Ascending aorta (tissue), 2 donors: ENCODE results near the gene AFF3. TPM values are rescaled to one million over a fixed set of nuclear protein-coding genes. Genes with fewer than 3 reads are reported as not detected.

Experiments
- DNase-seq, 2 donors: peaks; one replicate each; pipeline ENCODE4 v3.0.0-alpha.2; 2019; ENCODE audit warnings: low spot score in 2 of 2
- H3K27ac ChIP-seq, 2 donors: fragments of 200-600 bp; sonication (generic); one replicate each; pipeline ENCODE4 v1.5.1; 2016 to 2017; ENCODE audit warnings: mild to moderate bottlenecking in 1 of 2
- H3K27me3 ChIP-seq: fragments of 200-600 bp; sonication (generic); one replicate; pipeline ENCODE4 v1.5.1; 2017
- H3K36me3 ChIP-seq, 2 donors: fragments of 200-600 bp; sonication (generic); one replicate each; pipeline ENCODE4 v1.5.1; 2016
- H3K4me1 ChIP-seq, 2 donors: fragments of 200-600 bp; sonication (generic); one replicate each; pipeline ENCODE4 v1.5.1; 2016 to 2017; ENCODE audit warnings: mild to moderate bottlenecking in 1 of 2
- H3K4me3 ChIP-seq, 2 donors: fragments of 200-600 bp; sonication (generic); one replicate each; pipeline ENCODE4 v1.5.1; 2016 to 2017; ENCODE audit warnings: mild to moderate bottlenecking in 1 of 2
- H3K9me3 ChIP-seq, 2 donors: fragments of 200-600 bp; sonication (generic); one replicate each; pipeline ENCODE4 v1.5.1; 2016
- intact Hi-C: fragments of 100-400 bp; cut with DNase I; formaldehyde crosslinking; loops from one replicate; pipeline ENCODE4 v1.15.1; 2023
- total RNA-seq: library from RNA; depleted of rRNA; stranded (reverse); fragments of >200 nt; gene quantifications from one replicate; pipeline ENCODE4 v1.1.0, GENCODE V29; 2016
- TF ChIP-seq, protein P1 (sequence below), 3 experiments: fragments of 200-600 bp in 2 of 3; fragments of 450-650 bp in 1 of 3; sonication (generic) in 2 of 3; IDR thresholded peaks; one replicate each; pipeline ENCODE4 v1.5.1; 2016 to 2019; ENCODE audit warnings: antibody characterized with exemption in 3 of 3, mild to moderate bottlenecking in 1 of 3, moderate library complexity in 1 of 3

The AFF3 gene
- total RNA-seq, 1 donor from 2014 or later = 7.1 TPM

DNA sequence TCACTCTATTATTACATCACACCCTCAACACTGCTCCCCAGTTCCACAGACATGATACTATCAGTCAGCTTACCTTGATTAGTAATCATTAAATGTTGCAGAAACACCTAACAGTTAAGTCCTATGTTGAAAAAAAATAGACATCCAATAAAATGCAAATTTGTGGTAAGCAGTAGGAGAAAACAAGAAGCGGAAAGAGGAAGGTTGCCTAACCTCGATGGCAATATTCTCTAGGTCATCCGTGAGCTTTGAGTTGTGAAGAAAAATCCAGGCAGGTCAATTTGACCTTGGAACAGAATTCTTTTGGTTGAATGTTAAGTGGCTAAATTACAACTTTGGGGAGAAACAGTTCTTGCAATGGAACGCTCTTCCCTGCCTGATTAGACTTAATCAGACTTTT lies 264.4 kb downstream of the AFF3 start:
- no peaks in the 10 kb centered on the region for H3K36me3 ChIP-seq
- no peaks in the 10 kb centered on the region for H3K27me3 ChIP-seq
- H3K27ac ChIP-seq = no peak overlapping the region
- H3K4me3 ChIP-seq = no peak overlapping the region
- H3K4me1 ChIP-seq = peaks cover 0 to 9% of the 10 kb centered on the region in 2 donors
- no peaks in the 10 kb centered on the region for H3K9me3 ChIP-seq
- DNase-seq = no peak
- TF ChIP-seq, protein P1, sequence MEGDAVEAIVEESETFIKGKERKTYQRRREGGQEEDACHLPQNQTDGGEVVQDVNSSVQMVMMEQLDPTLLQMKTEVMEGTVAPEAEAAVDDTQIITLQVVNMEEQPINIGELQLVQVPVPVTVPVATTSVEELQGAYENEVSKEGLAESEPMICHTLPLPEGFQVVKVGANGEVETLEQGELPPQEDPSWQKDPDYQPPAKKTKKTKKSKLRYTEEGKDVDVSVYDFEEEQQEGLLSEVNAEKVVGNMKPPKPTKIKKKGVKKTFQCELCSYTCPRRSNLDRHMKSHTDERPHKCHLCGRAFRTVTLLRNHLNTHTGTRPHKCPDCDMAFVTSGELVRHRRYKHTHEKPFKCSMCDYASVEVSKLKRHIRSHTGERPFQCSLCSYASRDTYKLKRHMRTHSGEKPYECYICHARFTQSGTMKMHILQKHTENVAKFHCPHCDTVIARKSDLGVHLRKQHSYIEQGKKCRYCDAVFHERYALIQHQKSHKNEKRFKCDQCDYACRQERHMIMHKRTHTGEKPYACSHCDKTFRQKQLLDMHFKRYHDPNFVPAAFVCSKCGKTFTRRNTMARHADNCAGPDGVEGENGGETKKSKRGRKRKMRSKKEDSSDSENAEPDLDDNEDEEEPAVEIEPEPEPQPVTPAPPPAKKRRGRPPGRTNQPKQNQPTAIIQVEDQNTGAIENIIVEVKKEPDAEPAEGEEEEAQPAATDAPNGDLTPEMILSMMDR (IDR thresholded peaks at IDR 0.05) = no peak
- intact Hi-C loops = no loop called here

DNA sequence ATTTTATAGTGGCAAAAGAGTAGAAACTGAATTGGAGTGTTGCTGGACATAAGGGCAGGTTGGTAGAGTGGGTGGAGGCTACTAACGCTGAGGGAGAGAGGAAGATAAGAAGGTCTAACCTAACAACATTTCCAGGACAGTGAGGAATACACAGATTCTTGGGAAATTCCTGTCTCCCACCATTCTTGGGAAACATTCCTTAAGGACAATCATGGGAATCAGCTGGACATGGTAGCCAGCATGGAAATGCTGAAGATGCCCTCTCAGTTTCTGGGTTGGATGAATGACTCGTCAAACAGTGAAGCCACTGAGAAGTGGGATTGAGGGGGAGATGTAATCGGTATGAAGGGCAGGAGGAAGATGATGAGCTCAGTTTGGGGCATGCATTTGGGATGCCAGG lies 265.4 kb downstream of the AFF3 start:
- no peak overlapping the region for H3K27ac ChIP-seq
- no peak overlapping the region for H3K4me3 ChIP-seq
- DNase-seq = no peak
- peaks cover 0 to 9% of the 10 kb centered on the region in 2 donors for H3K4me1 ChIP-seq
- intact Hi-C loops = no loop called here
- H3K9me3 ChIP-seq = no peaks in the 10 kb centered on the region
- no peaks in the 10 kb centered on the region for H3K27me3 ChIP-seq
- TF ChIP-seq, protein P1 (IDR thresholded peaks at IDR 0.05) = no peak
- no peaks in the 10 kb centered on the region for H3K36me3 ChIP-seq

DNA sequence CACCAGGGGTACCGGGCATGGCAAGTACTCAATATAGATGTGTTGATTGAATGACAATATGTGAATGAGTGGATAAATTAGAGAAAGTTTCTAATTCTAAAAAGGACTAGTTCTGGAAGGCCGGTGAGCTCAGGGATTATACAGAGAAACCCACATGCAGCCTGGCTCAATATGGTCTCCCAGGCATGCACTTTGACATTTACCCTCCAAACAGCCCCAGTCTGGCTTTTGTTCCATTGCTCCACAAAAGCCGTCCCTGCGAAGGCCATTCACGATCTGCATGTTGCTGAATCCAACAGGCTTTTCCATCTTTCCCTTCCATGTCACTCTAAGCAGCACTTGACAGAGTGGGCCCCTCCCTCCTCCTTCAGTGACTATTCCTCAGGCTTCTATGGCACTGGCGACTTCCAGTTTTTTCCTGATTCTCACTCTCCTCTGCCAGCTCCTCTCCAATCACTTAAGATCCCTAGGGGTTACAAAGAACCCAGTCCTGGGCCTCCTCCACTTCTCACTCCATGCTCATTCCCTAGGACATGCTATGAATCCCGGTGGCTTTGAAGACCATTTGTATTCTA lies 266.7 kb downstream of the AFF3 start:
- Histone ChIP-seq H3K36me3 (no peaks in the 10 kb centered on the region), H3K27ac (no peak overlapping the region), H3K4me3 (no peak overlapping the region), H3K27me3 (no peaks in the 10 kb centered on the region), H3K9me3 (no peaks in the 10 kb centered on the region), H3K4me1 (peaks cover 0 to 9% of the 10 kb centered on the region in 2 donors)
- TF ChIP-seq, protein P1 (IDR thresholded peaks at IDR 0.05) = no peak
- intact Hi-C loops = no loop called here
- no peak for DNase-seq

DNA sequence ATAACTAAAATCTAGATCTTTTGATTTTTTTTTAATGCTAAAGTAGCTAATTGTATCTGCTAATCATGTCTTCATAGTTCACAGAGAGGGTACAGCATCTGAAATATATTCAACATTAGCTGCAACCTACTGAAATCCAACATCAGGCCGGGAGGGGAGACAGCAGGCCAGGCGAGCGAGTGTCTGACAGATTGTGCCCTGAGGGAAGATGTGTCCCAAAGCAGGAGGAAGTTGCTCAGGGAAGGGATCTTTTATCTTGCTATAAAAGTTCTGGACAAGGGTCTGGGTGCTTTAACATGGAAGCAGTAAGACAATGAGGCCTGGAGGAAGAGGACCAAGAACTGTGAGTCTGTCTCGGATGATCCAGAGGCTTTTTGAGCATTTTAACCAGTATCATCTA lies 274.1 kb downstream of the AFF3 start:
- no peak overlapping the region for H3K4me3 ChIP-seq
- no peak for DNase-seq
- no peak overlapping the region for H3K27ac ChIP-seq
- intact Hi-C loops = no loop called here
- H3K4me1 ChIP-seq = peaks cover 4 to 5% of the 10 kb centered on the region in 2 donors
- TF ChIP-seq, protein P1 (IDR thresholded peaks at IDR 0.05) = no peak
- H3K36me3 ChIP-seq = no peaks in the 10 kb centered on the region
- H3K9me3 ChIP-seq = no peaks in the 10 kb centered on the region
- no peaks in the 10 kb centered on the region for H3K27me3 ChIP-seq

DNA sequence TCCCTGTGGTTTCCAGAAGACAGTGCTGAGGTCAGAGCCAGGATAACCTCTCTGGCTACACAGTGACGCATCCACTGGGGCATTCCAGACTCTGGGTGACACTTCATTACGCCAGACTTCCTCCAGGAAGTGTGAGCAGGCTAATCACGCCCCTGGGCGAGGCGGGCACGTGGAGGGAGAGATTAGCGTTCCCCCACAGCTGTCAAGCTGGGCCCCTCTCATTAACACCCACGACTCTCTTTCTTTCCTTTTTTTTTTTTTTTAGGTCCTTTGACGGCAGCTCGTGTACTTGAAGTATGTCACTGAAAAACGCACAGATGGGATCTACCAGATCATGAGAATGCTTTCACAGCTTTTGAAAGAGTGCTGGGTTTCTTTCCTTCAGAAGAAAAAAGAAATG lies 274.6 kb downstream of the AFF3 start:
- intact Hi-C loops = no loop called here
- no peak for DNase-seq
- TF ChIP-seq, protein P1 (IDR thresholded peaks at IDR 0.05) = no peak
- peaks cover 4 to 5% of the 10 kb centered on the region in 2 donors for H3K4me1 ChIP-seq
- H3K9me3 ChIP-seq = no peaks in the 10 kb centered on the region
- no peaks in the 10 kb centered on the region for H3K36me3 ChIP-seq
- H3K4me3 ChIP-seq = no peak overlapping the region
- no peaks in the 10 kb centered on the region for H3K27me3 ChIP-seq
- no peak overlapping the region for H3K27ac ChIP-seq
